Endothelial cell of umbilical vein (primary cell): ENCODE data around the gene ANGPTL4.

Experiments used
- CTCF ChIP-seq, 2 donors: IDR thresholded peaks; 1 replicate in 1 of 2; 2 replicates in 1 of 2; pipeline ENCODE4 v1.5.1; 2011; ENCODE audit warnings: low read length in 2 of 2, mild to moderate bottlenecking in 2 of 2, moderate library complexity in 2 of 2, control low read depth in 1 of 2, inconsistent platforms in 1 of 2, low read depth in 1 of 2; ENCODE audit not compliant: insufficient read depth in 1 of 2; ENCODE audit errors: extremely low read depth in 1 of 2
- MYC ChIP-seq: IDR thresholded peaks from one replicate; pipeline ENCODE4 v1.6.1; 2011; ENCODE audit warnings: mild to moderate bottlenecking, low read depth, low read length

GRCh38 chr19:8390617-8390981 is 26.6 kb downstream of the ANGPTL4 start:
- TF ChIP-seq CTCF (IDR thresholded peaks at IDR 0.05; ENCODE audit: extremely low read depth in 1 of 2, insufficient read depth in 1 of 2, low read depth in 1 of 2, low read length in 2 of 2): no peak
- no peak for TF ChIP-seq MYC
